Suprapubic skin (tissue), 4 donors: ENCODE data around the gene ATP5MC2. TPM values are rescaled to one million over a fixed set of nuclear protein-coding genes. Genes with fewer than 3 reads are reported as not detected.
"Not testable (repeated sequence)": the region's sequence is repeated elsewhere in the genome, so short reads cannot be mapped to it uniquely, and the experiment has no call there.

Source experiments
- DNase-seq, 2 donors: peaks; one replicate each; pipeline ENCODE4 v3.0.0-alpha.2; 2019; ENCODE audit warnings: low spot score in 2 of 2
- H3K27ac ChIP-seq: fragments of 200-600 bp; sonication (generic); one replicate; pipeline ENCODE4 v1.5.1; 2019
- H3K27me3 ChIP-seq: fragments of 200-600 bp; sonication (generic); one replicate; pipeline ENCODE4 v1.5.1; 2019
- H3K36me3 ChIP-seq: fragments of 200-600 bp; sonication (generic); one replicate; pipeline ENCODE4 v1.5.1; 2019
- H3K4me1 ChIP-seq: fragments of 200-600 bp; sonication (generic); one replicate; pipeline ENCODE4 v1.5.1; 2019
- H3K4me3 ChIP-seq: fragments of 200-600 bp; sonication (generic); one replicate; pipeline ENCODE4 v1.5.1; 2019; ENCODE audit warnings: mild to moderate bottlenecking
- H3K9me3 ChIP-seq: fragments of 200-600 bp; sonication (generic); one replicate; pipeline ENCODE4 v1.5.1; 2019
- EP300 ChIP-seq: sonication (generic); formaldehyde crosslinking; IDR thresholded peaks from one replicate; pipeline ENCODE4 v1.6.1; 2017; ENCODE audit warnings: antibody characterized with exemption
- POLR2A ChIP-seq, 2 donors: fragments of 450-650 bp; IDR thresholded peaks; one replicate each; pipeline ENCODE4 v1.6.1; 2017; ENCODE audit warnings: antibody characterized with exemption in 2 of 2, mild to moderate bottlenecking in 2 of 2, moderate library complexity in 2 of 2
- POLR2AphosphoS5 ChIP-seq, 3 donors: sonication (generic); formaldehyde crosslinking; IDR thresholded peaks; one replicate each; pipeline ENCODE4 v1.6.1; 2017; ENCODE audit warnings: antibody characterized with exemption in 3 of 3
- WGBS: methylation state at CpG from one replicate; pipeline ENCODE4 v1.1.5; 2018; 5-methylcytosine and 5-hydroxymethylcytosine counted together
- total RNA-seq, 4 donors: library from RNA; depleted of rRNA; stranded (reverse); fragments of >200 nt; gene quantifications; one replicate each; pipeline ENCODE4 v1.1.0, GENCODE V29; 2016
- TF ChIP-seq, protein P1 (sequence below), 2 donors: fragments of 200-600 bp in 1 of 2; fragments of 450-650 bp in 1 of 2; sonication (generic) in 1 of 2; IDR thresholded peaks; one replicate each; pipeline ENCODE4 v1.5.1; 2016 to 2019; ENCODE audit warnings: antibody characterized with exemption in 2 of 2, mild to moderate bottlenecking in 1 of 2, moderate library complexity in 1 of 2

Gene ATP5MC2
- total RNA-seq, 4 donors from 2014 or later = 232 to 381 (median 315) TPM

DNA sequence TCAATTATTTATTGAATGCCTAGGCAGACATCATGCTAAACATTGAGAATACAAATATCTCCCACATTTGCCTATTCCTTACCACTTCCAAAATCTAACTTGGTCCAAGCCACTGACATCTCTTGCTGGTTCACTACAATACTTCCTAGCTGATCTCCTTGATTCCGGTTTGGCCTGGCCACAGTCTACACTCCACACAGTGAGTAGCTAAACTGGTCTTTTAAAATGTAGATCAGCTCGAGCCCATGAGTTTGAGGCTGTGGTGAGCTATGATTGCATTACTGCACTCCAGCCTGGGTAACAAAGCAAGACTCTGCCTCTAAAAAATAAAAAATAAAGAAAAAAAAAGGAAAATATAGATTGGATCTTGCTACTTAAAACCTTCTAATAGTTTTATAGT lies 7.6 kb upstream of the ATP5MC2 start:
- DNase-seq = no peak
- TF ChIP-seq POLR2A (IDR thresholded peaks at IDR 0.05) (no peak), EP300 (no peak), POLR2AphosphoS5 (IDR thresholded peaks at IDR 0.05) (no peak)
- TF ChIP-seq, protein P1, sequence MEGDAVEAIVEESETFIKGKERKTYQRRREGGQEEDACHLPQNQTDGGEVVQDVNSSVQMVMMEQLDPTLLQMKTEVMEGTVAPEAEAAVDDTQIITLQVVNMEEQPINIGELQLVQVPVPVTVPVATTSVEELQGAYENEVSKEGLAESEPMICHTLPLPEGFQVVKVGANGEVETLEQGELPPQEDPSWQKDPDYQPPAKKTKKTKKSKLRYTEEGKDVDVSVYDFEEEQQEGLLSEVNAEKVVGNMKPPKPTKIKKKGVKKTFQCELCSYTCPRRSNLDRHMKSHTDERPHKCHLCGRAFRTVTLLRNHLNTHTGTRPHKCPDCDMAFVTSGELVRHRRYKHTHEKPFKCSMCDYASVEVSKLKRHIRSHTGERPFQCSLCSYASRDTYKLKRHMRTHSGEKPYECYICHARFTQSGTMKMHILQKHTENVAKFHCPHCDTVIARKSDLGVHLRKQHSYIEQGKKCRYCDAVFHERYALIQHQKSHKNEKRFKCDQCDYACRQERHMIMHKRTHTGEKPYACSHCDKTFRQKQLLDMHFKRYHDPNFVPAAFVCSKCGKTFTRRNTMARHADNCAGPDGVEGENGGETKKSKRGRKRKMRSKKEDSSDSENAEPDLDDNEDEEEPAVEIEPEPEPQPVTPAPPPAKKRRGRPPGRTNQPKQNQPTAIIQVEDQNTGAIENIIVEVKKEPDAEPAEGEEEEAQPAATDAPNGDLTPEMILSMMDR (IDR thresholded peaks at IDR 0.05) = no peak
- Histone ChIP-seq H3K36me3 (no peaks in the 10 kb centered on the region), H3K27me3 (no peaks in the 10 kb centered on the region), H3K4me1 (no peaks in the 10 kb centered on the region), H3K4me3 (no peak overlapping the region), H3K27ac (no peak overlapping the region), H3K9me3 (no peaks in the 10 kb centered on the region)
- 85% methylated on average over 2 of the region's 2 CpGs for WGBS

DNA sequence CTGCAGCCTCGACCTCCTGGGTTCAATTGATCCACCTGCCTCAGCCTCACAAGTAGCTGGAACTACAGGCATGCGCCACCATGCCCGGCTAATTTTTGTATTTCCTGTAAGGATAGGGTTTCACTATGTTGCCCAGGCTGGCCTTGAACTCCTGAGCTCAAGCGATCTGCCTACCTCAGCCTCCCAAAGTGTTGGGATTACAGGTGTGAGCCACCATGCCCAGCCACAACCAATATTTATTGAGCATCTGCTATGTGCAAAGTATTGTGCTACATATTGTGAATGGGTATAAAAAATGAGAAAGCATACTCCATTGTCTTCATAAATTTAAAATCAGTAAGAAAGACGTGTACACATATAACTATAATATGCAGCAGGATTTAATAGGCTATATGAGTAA lies 4.2 kb upstream of the ATP5MC2 start:
- not testable (repeated sequence) for H3K27ac ChIP-seq, H3K36me3 ChIP-seq, H3K27me3 ChIP-seq, H3K4me3 ChIP-seq, DNase-seq, H3K9me3 ChIP-seq
- peaks cover 22% of the 10 kb centered on the region for H3K4me1 ChIP-seq
- 96% methylated on average over 5 of the region's 5 CpGs for WGBS

DNA sequence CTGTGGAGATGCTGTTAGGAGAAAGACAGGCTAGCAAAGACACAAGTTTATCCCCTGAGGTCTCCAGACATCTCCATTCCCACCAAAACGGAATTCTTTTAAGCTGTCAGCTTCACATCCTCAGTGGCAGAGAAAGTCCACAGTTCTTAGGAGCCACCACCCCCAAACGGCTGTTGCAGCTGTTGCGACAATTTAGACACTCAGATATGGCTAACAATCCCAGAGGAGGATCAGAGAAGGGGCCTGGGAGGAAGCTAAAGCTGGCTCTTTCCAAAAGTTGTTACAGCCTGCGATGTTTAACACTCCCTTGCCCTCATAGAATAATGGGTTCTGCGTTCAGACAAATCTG lies 1.9 kb upstream of the ATP5MC2 start:
- Histone ChIP-seq H3K4me3 (peak overlapping the region; percentile 63), H3K27ac (peak overlapping the region; percentile 89), H3K4me1 (peaks cover 29% of the 10 kb centered on the region), H3K36me3 (peaks cover 7% of the 10 kb centered on the region), H3K9me3 (no peaks in the 10 kb centered on the region), H3K27me3 (no peaks in the 10 kb centered on the region)
- TF ChIP-seq, protein P1 (IDR thresholded peaks at IDR 0.05) = no peak
- TF ChIP-seq POLR2A (IDR thresholded peaks at IDR 0.05) (no peak), POLR2AphosphoS5 (IDR thresholded peaks at IDR 0.05) (no peak), EP300 (no peak)
- WGBS = 53% methylated on average over 5 of the region's 5 CpGs
- DNase-seq = no peak

DNA sequence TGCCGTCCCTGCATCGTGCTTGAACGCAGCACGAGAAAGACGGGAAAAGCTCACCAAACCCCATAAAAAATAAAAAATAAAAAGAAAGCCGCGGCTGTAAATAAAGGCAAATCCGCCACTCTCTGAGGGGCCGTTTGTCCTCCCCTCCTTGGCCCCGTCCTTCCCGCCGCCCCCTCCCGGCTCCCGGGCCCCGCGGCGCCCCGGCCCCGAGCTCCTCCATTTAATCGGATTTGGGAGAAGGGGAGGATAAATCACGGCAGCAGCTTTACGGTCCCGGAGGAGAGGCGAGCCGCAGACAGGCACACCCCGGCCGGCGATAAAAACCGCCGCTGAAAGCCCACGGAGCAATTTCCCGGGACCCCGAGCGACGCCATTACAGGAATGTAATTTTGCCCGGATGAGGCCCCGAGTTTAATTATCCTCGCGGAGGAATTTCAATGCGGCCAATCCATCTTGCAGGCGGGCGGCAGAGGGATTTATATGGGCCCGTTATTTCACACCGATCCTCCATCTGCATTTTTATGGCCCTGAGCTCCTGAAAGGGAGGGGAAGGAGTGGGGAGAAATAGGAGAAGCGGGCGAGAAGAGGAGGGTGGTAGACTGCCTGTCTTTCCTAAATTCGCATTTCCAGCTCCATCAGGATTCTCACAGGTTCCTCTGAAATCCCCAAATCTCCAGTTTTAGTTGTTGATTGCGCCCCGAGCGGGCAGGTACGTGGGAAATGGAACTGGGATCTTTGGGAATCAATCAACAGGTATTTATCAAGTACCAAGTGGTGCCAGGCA lies 1.3 kb upstream of the ATP5MC2 start:
- Histone ChIP-seq H3K4me3 (peak overlapping the region; percentile 63), H3K27ac (peak overlapping the region; percentile 89), H3K36me3 (peaks cover 13% of the 10 kb centered on the region), H3K4me1 (peaks cover 29% of the 10 kb centered on the region), H3K27me3 (no peaks in the 10 kb centered on the region), H3K9me3 (no peaks in the 10 kb centered on the region)
- 10% methylated on average over 51 of the region's 51 CpGs for WGBS
- TF ChIP-seq POLR2A (IDR thresholded peaks at IDR 0.05) (no peak), POLR2AphosphoS5 (IDR thresholded peaks at IDR 0.05) (no peak), EP300 (no peak)
- TF ChIP-seq, protein P1 (IDR thresholded peaks at IDR 0.05) = no peak
- DNase-seq = no peak

DNA sequence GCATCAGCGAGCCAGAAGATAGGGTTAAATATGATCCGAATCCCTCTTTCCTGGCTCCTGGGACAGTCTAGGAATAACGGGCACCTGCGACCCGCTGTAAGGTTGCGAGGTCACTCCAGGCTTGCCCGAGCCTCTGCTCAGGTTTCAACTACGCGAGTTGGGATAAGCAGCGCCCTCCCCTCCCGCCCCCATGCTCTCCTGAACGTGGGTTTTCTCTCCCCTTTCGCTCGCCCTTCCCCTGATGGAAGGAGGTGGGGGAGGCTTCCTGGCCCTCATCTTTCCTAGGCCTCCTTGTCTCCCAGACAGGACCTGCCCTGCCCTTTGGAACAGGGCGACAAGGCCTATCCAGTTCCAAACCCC lies 753 bp upstream of the ATP5MC2 start:
- Histone ChIP-seq H3K27ac (peak overlapping the region; percentile 89), H3K36me3 (peaks cover 18% of the 10 kb centered on the region), H3K4me1 (peaks cover 29% of the 10 kb centered on the region), H3K27me3 (no peaks in the 10 kb centered on the region), H3K4me3 (peak overlapping the region; percentile 63), H3K9me3 (no peaks in the 10 kb centered on the region)
- WGBS = 2% methylated on average over 15 of the region's 15 CpGs
- DNase-seq = peak; percentile 73 to 82
- TF ChIP-seq POLR2AphosphoS5 (IDR thresholded peaks at IDR 0.05) (no peak), EP300 (no peak), POLR2A (IDR thresholded peaks at IDR 0.05) (no peak)
- TF ChIP-seq, protein P1 (IDR thresholded peaks at IDR 0.05) = no peak
